Testis (tissue), 3 donors: ENCODE data around the gene NCAM2. TPM values are rescaled to one million over a fixed set of nuclear protein-coding genes. Genes with fewer than 3 reads are reported as not detected.

Source experiments
- DNase-seq: peaks from one replicate; pipeline ENCODE4 v3.0.0-alpha.2; 2019
- H3K27ac ChIP-seq, 2 donors: fragments of 200-600 bp; sonication (generic); one replicate each; pipeline ENCODE4 v1.5.1; 2019
- H3K27me3 ChIP-seq: fragments of 200-600 bp; sonication (generic); one replicate; pipeline ENCODE4 v1.5.1; 2019
- H3K36me3 ChIP-seq: fragments of 200-600 bp; sonication (generic); one replicate; pipeline ENCODE4 v1.5.1; 2017; ENCODE audit warnings: low read depth; ENCODE audit errors: missing control alignments
- H3K4me1 ChIP-seq: fragments of 200-600 bp; sonication (generic); one replicate; pipeline ENCODE4 v1.5.1; 2019
- H3K4me3 ChIP-seq, 2 donors: fragments of 200-600 bp; sonication (generic); one replicate each; pipeline ENCODE4 v1.5.1; 2017 to 2019
- H3K9me3 ChIP-seq: fragments of 200-600 bp; sonication (generic); one replicate; pipeline ENCODE4 v1.5.1; 2017
- CTCF ChIP-seq, 3 experiments: fragments of 450-650 bp in 2 of 3; fragments of 200-600 bp in 1 of 3; sonication (generic) in 1 of 3; IDR thresholded peaks; one replicate each; pipeline ENCODE4 v1.5.1; 2016 to 2019; ENCODE audit warnings: antibody characterized with exemption in 3 of 3, mild to moderate bottlenecking in 2 of 3, moderate library complexity in 1 of 3
- POLR2A ChIP-seq: fragments of 450-650 bp; IDR thresholded peaks from one replicate; pipeline ENCODE4 v1.6.1; 2017; ENCODE audit warnings: antibody characterized with exemption, mild to moderate bottlenecking, moderate library complexity
- WGBS, 2 donors: methylation state at CpG; one replicate each; pipeline ENCODE4 v1.1.5; 2018; 5-methylcytosine and 5-hydroxymethylcytosine counted together
- intact Hi-C: fragments of 100-400 bp; cut with DNase I; formaldehyde crosslinking; loops from one replicate; pipeline ENCODE4 v1.15.1; 2023; ENCODE audit warnings: low total_unique reads
- polyA plus RNA-seq: library from polyadenylated mRNA; stranded (reverse); fragments of 350-450 nt; fragmentation: Illumina TruSeq; extraction: RNeasy Lipid Tissue Mini Kit (QIAGEN cat#74804); gene quantifications from one replicate; pipeline ENCODE4 v1.2.3, GENCODE V29; 2014; ENCODE audit warnings: low read depth, low replicate concordance; ENCODE audit not compliant: insufficient read depth
- total RNA-seq, 2 donors: library from RNA; depleted of rRNA; stranded (reverse); fragments of >200 nt; gene quantifications; one replicate each; pipeline ENCODE4 v1.2.3, GENCODE V29; 2016

Gene NCAM2
- total and polyA plus RNA-seq, 3 donors from 2014 or later, result 22.4 to 26.9 (median 26.1) TPM

- Histone ChIP-seq H3K36me3 (no peaks in the 10 kb centered on the region), H3K9me3 (no peaks in the 10 kb centered on the region), H3K27ac (no peak overlapping the region), H3K4me1 (no peaks in the 10 kb centered on the region), H3K27me3 (no peaks in the 10 kb centered on the region), H3K4me3 (no peak overlapping the region)
- TF ChIP-seq CTCF (IDR thresholded peaks at IDR 0.05) (no peak), POLR2A (no peak)
- intact Hi-C loops, result no loop called here
- no peak for DNase-seq
- 96 to 100% methylated on average over 1 of the region's 1 CpG for WGBS, 2 donors
Observed at GRCh38 chr21:21205604-21206003, 207.4 kb downstream of the NCAM2 start.

GRCh38 chr21:21210552-21210951 is 212.3 kb downstream of the NCAM2 start:
- 39 to 41% methylated on average over 2 of the region's 2 CpGs for WGBS, 2 donors
- Histone ChIP-seq H3K4me3 (no peak overlapping the region), H3K36me3 (no peaks in the 10 kb centered on the region), H3K27ac (no peak overlapping the region), H3K27me3 (no peaks in the 10 kb centered on the region), H3K4me1 (no peaks in the 10 kb centered on the region), H3K9me3 (no peaks in the 10 kb centered on the region)
- intact Hi-C loops, result no loop called here
- DNase-seq, result no peak
- TF ChIP-seq CTCF (IDR thresholded peaks at IDR 0.05), result no peak
- TF ChIP-seq POLR2A, result no peak

- Histone ChIP-seq H3K4me1 (no peaks in the 10 kb centered on the region), H3K27ac (no peak overlapping the region), H3K36me3 (no peaks in the 10 kb centered on the region), H3K27me3 (no peaks in the 10 kb centered on the region), H3K4me3 (no peak overlapping the region), H3K9me3 (no peaks in the 10 kb centered on the region)
- DNase-seq, result no peak
- 80 to 83% methylated on average over 1 of the region's 1 CpG for WGBS, 2 donors
- intact Hi-C loops, result no loop called here
- no peak for TF ChIP-seq CTCF (IDR thresholded peaks at IDR 0.05)
Observed at GRCh38 chr21:21213297-21213696, 215.1 kb downstream of the NCAM2 start.

GRCh38 chr21:21216047-21216446 is 217.8 kb downstream of the NCAM2 start:
- TF ChIP-seq POLR2A, result no peak
- TF ChIP-seq CTCF (IDR thresholded peaks at IDR 0.05), result no peak
- Histone ChIP-seq H3K4me1 (no peaks in the 10 kb centered on the region), H3K4me3 (no peak overlapping the region), H3K27ac (no peak overlapping the region), H3K9me3 (no peaks in the 10 kb centered on the region), H3K36me3 (no peaks in the 10 kb centered on the region), H3K27me3 (no peaks in the 10 kb centered on the region)
- intact Hi-C loops, result no loop called here
- no peak for DNase-seq
- 45 to 56% methylated on average over 2 of the region's 2 CpGs for WGBS, 2 donors

GRCh38 chr21:21226472-21226871 is 228.3 kb downstream of the NCAM2 start:
- intact Hi-C loops, result no loop called here
- H3K27ac ChIP-seq, result no peak overlapping the region
- 59 to 64% methylated on average over 1 of the region's 1 CpG for WGBS, 2 donors

More at GRCh38 chr21:21226472-21226871, 228.3 kb downstream of the NCAM2 start:
- no peak overlapping the region for H3K4me3 ChIP-seq
- no peak for TF ChIP-seq POLR2A
- TF ChIP-seq CTCF (IDR thresholded peaks at IDR 0.05), result no peak
- H3K4me1 ChIP-seq, result no peaks in the 10 kb centered on the region
- no peak for DNase-seq
- no peaks in the 10 kb centered on the region for H3K27me3 ChIP-seq
- H3K9me3 ChIP-seq, result no peaks in the 10 kb centered on the region
- no peaks in the 10 kb centered on the region for H3K36me3 ChIP-seq
